Keratinocyte (primary cell): ENCODE measurements around the gene MYO16.

Experiments
- EZH2 ChIP-seq: IDR thresholded peaks from one replicate; pipeline ENCODE4 v1.6.1; 2012; ENCODE audit warnings: inconsistent platforms, mild to moderate bottlenecking, low read length, moderate library complexity
- TF ChIP-seq, protein P1 (sequence below), 3 experiments: IDR thresholded peaks in 1 of 3; conservative IDR thresholded peaks in 1 of 3; optimal IDR thresholded peaks in 1 of 3; 2 replicates in 2 of 3; 3 replicates in 1 of 3; pipeline versions ENCODE3 to v1.5.1; 2011; ENCODE audit warnings: low read length in 3 of 3, mild to moderate bottlenecking in 3 of 3, moderate library complexity in 2 of 3, control low read depth in 1 of 3, inconsistent platforms in 1 of 3; ENCODE audit not compliant: insufficient read depth in 2 of 3; ENCODE audit errors: extremely low read depth in 1 of 3

DNA sequence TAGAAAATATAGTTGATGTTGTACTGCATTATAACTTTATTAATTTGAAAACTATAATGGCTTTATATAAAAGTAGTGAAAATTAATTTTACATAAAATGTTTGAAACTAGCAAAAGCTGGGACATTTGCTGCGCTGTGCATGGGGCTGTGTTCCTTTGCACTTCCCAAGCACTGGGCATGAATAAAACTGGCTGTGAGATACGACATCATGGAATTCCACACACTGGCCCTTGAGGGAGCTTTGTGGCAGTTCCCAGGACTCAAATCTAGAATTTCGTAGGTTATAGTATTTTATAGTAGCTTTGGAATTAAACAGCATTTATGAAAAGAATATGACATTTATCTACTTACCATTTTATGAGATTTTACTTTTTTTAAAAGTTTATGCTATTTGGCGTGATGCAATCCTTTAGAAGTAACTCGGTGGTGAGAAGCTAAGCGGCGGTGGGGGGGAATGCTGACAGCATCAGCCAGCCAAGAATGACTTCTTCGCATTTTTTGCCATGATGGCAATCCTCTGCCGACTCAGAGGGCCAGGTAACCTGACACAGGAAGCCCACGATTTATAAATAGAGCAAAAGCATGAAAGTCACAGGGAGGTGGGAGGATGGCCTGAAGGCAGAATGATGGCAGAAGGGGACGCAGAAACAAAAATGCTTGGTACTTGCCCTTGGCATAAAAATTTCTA is 553.5 kb downstream of the MYO16 start:
- TF ChIP-seq, protein P1, sequence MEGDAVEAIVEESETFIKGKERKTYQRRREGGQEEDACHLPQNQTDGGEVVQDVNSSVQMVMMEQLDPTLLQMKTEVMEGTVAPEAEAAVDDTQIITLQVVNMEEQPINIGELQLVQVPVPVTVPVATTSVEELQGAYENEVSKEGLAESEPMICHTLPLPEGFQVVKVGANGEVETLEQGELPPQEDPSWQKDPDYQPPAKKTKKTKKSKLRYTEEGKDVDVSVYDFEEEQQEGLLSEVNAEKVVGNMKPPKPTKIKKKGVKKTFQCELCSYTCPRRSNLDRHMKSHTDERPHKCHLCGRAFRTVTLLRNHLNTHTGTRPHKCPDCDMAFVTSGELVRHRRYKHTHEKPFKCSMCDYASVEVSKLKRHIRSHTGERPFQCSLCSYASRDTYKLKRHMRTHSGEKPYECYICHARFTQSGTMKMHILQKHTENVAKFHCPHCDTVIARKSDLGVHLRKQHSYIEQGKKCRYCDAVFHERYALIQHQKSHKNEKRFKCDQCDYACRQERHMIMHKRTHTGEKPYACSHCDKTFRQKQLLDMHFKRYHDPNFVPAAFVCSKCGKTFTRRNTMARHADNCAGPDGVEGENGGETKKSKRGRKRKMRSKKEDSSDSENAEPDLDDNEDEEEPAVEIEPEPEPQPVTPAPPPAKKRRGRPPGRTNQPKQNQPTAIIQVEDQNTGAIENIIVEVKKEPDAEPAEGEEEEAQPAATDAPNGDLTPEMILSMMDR (optimal IDR thresholded peaks at IDR 0.05 in 1 of 3, IDR thresholded peaks at IDR 0.05 in 1 of 3, conservative IDR thresholded peaks at IDR 0.05 in 1 of 3; ENCODE audit: extremely low read depth in 1 of 3, insufficient read depth in 2 of 3, low read length in 3 of 3) = no peak
- TF ChIP-seq EZH2 = no peak
